Right atrium auricular region (tissue), 2 donors: Measurements from ENCODE around the gene CCDC185. TPM values are rescaled to one million over a fixed set of nuclear protein-coding genes. Genes with fewer than 3 reads are reported as not detected.
"Not testable (repeated sequence)": the region's sequence is repeated elsewhere in the genome, so short reads cannot be mapped to it uniquely, and the experiment has no call there.

Source experiments
- DNase-seq: peaks from one replicate; pipeline ENCODE4 v3.0.0-alpha.2; 2019; ENCODE audit warnings: low spot score
- H3K27ac ChIP-seq, 2 donors: fragments of 200-600 bp; sonication (generic); 1 replicate in 1 of 2; 2 replicates in 1 of 2; pipeline ENCODE4 v1.5.1; 2016 to 2019
- H3K27me3 ChIP-seq, 2 donors: fragments of 200-600 bp; sonication (generic); one replicate each; pipeline versions ENCODE4 v1.5.1 to v1.6.0; 2017 to 2019
- H3K36me3 ChIP-seq: fragments of 200-600 bp; sonication (generic); one replicate; pipeline ENCODE4 v1.5.1; 2016
- H3K4me1 ChIP-seq, 2 donors: fragments of 200-600 bp; sonication (generic); one replicate each; pipeline versions ENCODE4 v1.5.1 to v1.6.0; 2017 to 2019
- H3K4me3 ChIP-seq, 2 donors: fragments of 200-600 bp; sonication (generic); 1 replicate in 1 of 2; 2 replicates in 1 of 2; pipeline ENCODE4 v1.5.1; 2017 to 2019; ENCODE audit warnings: mild to moderate bottlenecking in 1 of 2, moderate library complexity in 1 of 2
- H3K9me3 ChIP-seq, 2 donors: fragments of 200-600 bp; sonication (generic); one replicate each; pipeline ENCODE4 v1.5.1; 2019
- CTCF ChIP-seq, 2 donors: fragments of 200-600 bp; sonication (generic); IDR thresholded peaks; one replicate each; pipeline ENCODE4 v1.5.1; 2019; ENCODE audit warnings: antibody characterized with exemption in 2 of 2
- total RNA-seq, 2 donors: library from RNA; depleted of rRNA; stranded (reverse); fragments of >200 nt; gene quantifications; one replicate each; pipeline ENCODE4 v1.1.0, GENCODE V29; 2016

The CCDC185 gene
- total RNA-seq, 2 donors from 2014 or later: not detected

DNA sequence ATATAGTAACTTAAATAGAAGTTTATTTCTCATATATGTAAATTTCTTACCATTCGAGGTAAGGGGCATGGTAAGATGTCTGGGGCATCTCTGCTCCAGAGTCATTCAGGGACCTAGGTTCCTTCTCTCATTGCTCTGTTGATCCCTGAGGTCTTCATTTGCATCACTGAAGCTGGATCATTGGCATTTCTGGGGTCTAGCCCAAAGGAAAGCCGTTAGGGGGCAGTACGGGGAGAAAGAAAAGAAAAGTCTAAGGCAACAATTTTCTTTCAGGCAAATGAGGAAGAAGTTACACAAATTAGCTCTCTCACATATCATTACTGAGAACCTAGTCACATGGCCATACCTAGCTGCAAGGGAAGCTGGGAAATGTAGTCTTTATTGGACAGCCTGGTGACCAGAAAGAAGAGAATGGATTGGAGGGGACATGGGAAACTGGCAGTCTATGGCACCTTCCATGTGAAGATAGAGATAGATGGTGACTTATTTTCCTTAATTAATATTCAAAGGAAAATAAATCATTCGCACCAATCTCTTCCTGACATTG lies 19.1 kb upstream of the CCDC185 start:
- Histone ChIP-seq H3K4me3 (no peak overlapping the region), H3K27me3 (no peaks in the 10 kb centered on the region), H3K36me3 (no peaks in the 10 kb centered on the region), H3K27ac (no peak overlapping the region), H3K9me3 (peaks cover 0 to 11% of the 10 kb centered on the region in 2 donors), H3K4me1 (no peaks in the 10 kb centered on the region)
- no peak for DNase-seq
- TF ChIP-seq CTCF (IDR thresholded peaks at IDR 0.05): no peak

DNA sequence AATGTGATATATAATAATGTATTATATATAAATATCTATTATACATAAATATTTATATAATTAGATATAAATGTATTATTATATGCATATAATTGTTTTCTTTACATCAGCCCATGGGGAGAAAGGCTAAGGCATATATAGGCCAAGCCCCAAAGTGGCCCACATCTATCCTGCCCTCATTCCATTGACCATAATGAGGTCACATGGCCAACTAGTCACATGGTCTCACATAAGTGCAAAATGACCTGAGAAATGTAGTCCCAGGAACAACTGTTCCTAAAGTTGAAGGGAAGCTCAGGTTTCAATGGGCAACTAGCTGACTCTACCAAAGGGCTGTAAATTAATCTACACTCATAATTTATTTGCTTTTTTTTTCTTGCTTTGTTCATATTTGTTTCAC lies 14.5 kb upstream of the CCDC185 start:
- H3K4me3 ChIP-seq: no peak overlapping the region
- H3K4me1 ChIP-seq: no peaks in the 10 kb centered on the region
- H3K9me3 ChIP-seq: peaks cover 0 to 10% of the 10 kb centered on the region in 2 donors
- no peaks in the 10 kb centered on the region for H3K27me3 ChIP-seq
- H3K27ac ChIP-seq: no peak overlapping the region
- TF ChIP-seq CTCF (IDR thresholded peaks at IDR 0.05): no peak
- H3K36me3 ChIP-seq: no peaks in the 10 kb centered on the region
- DNase-seq: no peak

DNA sequence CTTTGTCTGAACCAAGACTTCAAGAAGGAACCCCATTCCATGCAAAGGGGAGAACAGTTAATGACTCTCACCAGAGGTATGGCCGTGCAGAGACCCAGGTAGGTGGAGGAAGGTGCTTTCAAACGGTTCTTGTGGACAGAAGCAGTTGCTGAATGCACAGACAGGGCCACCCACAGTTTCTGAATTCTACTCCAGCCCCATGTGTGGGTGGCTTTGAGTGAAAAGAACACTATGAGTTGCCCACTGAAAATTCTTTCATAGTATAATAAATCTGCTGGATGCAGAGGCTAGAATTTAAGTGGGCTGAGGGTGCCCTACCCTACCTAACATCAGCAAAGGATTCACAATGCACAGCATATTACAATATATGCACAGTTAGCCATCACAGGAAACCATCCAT lies 7.2 kb upstream of the CCDC185 start:
- DNase-seq: no peak
- TF ChIP-seq CTCF (IDR thresholded peaks at IDR 0.05): no peak
- Histone ChIP-seq H3K4me3 (no peak overlapping the region), H3K27ac (no peak overlapping the region), H3K4me1 (no peaks in the 10 kb centered on the region), H3K9me3 (no peaks in the 10 kb centered on the region), H3K27me3 (no peaks in the 10 kb centered on the region), H3K36me3 (no peaks in the 10 kb centered on the region)

DNA sequence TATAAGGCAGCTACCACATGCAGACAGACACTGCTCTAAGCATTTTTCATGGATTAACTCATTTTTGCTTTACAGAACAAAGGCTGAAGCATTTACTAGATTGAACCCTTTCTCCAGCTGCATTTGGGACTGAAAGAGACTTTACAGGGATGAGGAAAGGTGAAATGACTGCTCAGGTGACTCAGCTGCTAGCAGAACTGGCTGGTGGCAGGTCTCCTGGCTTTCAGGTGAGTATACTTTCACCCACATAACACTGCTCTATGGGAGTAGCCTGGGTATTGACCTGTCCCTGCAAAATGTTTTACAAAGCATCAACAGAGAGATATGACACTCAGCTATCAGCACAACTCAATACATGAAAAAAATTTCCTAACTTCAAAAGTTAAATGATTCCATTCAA lies 2.6 kb upstream of the CCDC185 start:
- DNase-seq: no peak
- Histone ChIP-seq H3K4me1 (peaks cover 0 to 7% of the 10 kb centered on the region in 2 donors), H3K9me3 (no peaks in the 10 kb centered on the region), H3K27me3 (peaks cover 0 to 3% of the 10 kb centered on the region in 2 donors), H3K27ac (no peak overlapping the region), H3K4me3 (no peak overlapping the region), H3K36me3 (no peaks in the 10 kb centered on the region)
- TF ChIP-seq CTCF (IDR thresholded peaks at IDR 0.05): no peak

DNA sequence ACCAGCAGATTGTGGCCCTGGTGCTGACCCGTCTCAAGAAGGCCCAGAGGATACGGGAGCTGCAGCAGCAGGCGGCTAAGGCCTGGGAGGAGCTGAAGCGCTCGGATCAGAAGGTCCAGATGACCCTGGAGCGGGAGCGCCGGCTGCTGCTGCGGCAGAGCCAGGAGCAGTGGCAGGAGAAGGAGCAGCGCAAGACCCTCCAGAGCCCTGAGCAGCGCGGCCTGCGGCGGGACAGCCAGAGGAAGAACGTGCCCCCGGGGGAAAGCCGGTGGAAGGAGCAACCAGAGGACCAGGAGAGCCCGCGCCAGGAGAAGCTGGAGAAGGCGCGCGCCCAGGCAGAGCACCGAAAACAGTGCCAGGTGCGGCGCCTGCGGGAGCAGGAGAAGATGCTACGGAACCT lies 1.0 kb downstream of the CCDC185 start:
- Histone ChIP-seq H3K9me3 (no peaks in the 10 kb centered on the region), H3K4me1 (peaks cover 0 to 7% of the 10 kb centered on the region in 2 donors), H3K36me3 (no peaks in the 10 kb centered on the region), H3K27me3 (peaks cover 0 to 3% of the 10 kb centered on the region in 2 donors), H3K4me3 (no peak overlapping the region), H3K27ac (no peak overlapping the region)
- TF ChIP-seq CTCF (IDR thresholded peaks at IDR 0.05): no peak
- no peak for DNase-seq

- H3K9me3 ChIP-seq: no peaks in the 10 kb centered on the region
- H3K4me1 ChIP-seq: peaks cover 0 to 7% of the 10 kb centered on the region in 2 donors
- H3K4me3 ChIP-seq: no peak overlapping the region
- H3K27me3 ChIP-seq: peaks cover 0 to 3% of the 10 kb centered on the region in 2 donors
- H3K36me3 ChIP-seq: no peaks in the 10 kb centered on the region
- H3K27ac ChIP-seq: no peak overlapping the region
- TF ChIP-seq CTCF (IDR thresholded peaks at IDR 0.05): no peak
- no peak for DNase-seq
Observed at GRCh38 chr1:223394706-223395105, 1.5 kb downstream of the CCDC185 start.

GRCh38 chr1:223399393-223399792 lies 6.2 kb downstream of the CCDC185 start:
- not testable (repeated sequence) for H3K36me3 ChIP-seq, H3K27me3 ChIP-seq, H3K4me3 ChIP-seq, H3K4me1 ChIP-seq, DNase-seq, H3K27ac ChIP-seq, H3K9me3 ChIP-seq
